Activated T-cell treated with anti-CD3 and anti-CD28 coated beads, Interleukin-2, amount 50 U/mL, for 1 hour (primary cell): Measurements from ENCODE around the gene RNU5B-1.
"Not testable (repeated sequence)": the region's sequence is repeated elsewhere in the genome, so short reads cannot be mapped to it uniquely, and the experiment has no call there.

ENCODE experiments used
- DNase-seq: peaks from one replicate; pipeline ENCODE4 v3.0.0-alpha.2; 2020

Gene RNU5B-1

DNA sequence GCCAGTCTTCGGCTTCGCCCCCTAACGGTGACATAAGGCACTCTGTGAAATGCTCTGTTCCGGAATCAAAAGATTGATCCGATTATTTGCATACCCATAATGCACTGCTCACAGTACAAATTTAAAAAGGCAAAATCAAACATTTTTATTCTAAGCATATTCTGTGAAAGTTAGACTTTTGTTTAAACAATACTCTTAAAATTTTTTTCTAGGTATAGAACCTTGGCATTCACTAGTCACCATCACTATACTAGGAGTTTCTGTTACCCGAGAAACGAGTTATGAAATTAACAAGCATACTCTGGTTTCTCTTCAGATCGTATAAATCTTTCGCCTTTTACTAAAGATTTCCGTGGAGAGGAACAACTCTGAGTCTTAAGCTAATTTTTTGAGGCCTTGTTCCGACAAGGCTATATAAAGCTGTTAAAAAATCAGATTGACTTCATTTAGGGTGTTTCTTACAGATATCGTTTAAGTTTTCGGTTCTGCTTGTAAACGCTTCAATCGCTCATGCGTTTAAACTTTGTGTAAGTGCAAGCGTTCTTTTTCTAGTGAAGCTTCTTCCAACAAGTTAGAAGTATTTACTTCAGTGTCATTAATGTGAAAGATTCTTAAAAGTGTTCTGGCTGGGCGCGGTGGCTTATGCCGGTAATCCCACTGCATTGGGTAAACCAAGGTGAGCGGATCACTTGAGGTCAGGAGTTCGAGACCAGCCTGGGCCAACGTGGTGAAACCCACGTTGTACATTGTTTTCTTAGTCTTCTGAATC is at the start of gene RNU5B-1:
RNU5B-1 (plus strand) TSS at position 297 of the 769 bp plus-strand sequence.
- DNase-seq: peak; percentile 67

DNA sequence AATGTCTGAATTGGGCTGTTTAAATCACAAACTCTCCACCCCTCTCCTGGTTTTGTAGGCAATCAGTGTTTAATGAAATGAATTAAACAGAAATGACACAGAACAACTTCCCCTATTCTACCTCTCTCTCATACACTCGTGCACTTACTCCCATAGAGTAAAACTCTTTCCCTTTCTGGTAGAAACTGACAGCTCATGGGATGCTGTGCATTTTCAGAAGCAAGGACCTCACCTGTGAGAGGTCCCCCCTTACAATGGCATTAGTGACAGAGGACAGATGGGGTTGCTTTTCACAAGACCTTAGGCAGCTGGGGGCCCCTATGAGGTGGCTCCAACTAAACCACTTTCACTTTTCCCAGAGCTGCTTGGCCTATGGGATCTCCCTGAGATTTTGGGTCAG is 49.7 kb upstream of the RNU5B-1 start:
- DNase-seq: no peak

DNA sequence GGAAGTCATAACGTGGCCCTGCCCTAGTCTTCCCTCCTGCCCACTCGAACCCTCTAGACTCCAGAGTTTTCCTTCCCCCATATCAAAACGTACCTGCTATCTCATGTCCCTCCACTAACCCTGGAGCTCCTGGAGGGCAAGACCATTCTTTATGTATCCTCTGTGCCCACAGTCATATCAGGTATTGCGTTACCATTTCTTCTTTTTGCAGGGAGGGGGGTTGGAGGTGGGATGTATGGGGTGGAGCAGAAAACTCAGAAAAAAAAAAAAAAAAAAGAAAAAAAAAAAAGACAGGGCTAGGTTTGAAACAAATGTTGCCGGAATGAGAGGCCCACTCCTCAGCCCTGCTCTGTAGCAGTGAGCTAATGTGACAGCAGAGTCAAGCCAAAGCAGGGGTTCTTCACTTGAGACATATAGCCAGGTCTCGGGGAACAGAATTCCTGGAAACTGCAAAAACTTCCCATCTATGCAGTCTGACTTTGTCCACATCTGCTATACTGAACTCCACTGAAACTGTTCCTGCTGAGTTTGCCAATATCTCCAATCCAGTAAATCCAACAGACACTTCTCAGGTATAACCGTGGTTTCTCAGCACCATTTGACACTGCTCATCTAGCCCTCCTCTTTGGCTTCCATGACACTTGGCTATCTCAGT is 48.9 kb upstream of the RNU5B-1 start:
- DNase-seq: no peak

DNA sequence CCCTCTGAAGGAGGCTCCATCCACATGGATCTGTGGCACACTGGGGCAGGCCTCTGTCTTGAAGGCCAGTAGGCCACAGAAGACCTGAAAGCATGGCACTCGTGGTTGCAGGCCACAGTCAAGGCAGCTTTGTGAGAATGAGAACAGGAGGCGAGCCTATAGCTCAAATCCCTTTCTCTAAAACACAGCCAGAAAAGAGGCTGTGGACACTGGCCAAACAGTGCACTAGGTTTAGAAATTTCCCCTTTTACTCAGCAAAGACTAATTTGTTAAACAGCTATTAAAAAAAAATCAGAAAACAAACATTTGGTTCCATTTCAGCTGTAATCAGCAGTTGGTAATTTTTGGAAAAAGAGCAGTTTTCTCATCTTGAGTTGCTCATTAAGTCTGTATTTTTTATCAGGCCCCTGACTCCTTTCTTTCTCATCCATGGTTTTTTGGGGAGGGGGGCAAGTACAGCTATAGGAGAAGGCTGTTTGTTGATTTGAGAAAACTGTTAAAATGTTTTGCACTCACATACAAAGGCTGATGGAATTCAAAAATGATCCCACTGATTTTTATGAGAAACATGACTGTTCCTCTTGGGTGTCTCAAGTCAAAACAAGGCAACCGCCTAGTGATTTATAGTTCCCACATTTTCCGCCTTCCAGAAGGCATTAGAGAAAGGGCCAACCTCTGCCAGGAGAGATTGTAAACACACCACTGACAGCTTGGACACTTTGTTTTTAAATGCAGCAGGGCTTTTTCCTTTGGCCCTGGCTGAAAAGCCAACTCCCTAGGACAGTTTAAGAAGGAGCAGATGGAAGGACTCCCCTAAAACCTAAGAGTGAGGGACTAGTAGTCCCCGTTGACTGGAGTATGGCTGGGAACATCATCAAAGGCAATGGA is 45.9 kb upstream of the RNU5B-1 start:
- no peak for DNase-seq

DNA sequence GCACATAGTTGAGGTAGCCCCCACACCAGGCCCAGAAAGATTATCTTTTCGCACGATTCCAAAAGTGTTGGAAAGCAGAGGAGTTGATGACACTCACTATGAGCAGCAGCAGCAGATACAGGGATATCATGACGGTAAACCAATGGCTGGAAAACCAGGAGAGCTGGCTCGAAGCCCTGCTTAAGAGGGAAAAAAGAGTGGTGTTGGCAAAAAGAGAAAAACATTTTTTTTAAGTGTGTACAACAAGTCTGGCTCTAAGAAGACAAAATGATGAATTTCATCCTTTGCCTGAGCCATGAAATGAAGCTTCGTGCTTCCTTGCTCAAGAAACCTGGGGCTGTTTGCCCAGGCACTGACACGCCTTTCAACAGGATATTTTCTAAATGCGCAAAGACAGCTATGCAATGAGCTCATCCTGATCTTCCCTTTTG is 45.1 kb upstream of the RNU5B-1 start:
- no peak for DNase-seq

DNA sequence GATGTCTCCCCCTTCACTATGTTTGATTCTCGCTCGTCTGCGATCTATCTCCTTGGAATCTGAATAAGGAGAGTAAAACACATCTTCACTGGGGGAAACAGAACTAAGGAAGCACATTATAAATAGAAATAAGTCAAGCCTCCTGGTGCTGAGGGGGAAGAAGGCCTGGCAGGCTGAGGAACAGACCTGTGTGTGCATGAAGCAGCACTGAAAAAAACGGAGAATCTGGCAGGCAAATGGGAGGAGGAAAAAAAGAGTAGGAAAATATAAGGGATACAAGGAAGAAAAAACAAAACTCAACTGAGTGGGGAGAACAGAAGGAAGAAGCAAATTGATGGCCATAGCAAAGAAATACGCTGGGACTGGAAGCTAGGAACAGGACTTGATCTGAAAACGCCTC is 43.5 kb upstream of the RNU5B-1 start:
- no peak for DNase-seq

DNA sequence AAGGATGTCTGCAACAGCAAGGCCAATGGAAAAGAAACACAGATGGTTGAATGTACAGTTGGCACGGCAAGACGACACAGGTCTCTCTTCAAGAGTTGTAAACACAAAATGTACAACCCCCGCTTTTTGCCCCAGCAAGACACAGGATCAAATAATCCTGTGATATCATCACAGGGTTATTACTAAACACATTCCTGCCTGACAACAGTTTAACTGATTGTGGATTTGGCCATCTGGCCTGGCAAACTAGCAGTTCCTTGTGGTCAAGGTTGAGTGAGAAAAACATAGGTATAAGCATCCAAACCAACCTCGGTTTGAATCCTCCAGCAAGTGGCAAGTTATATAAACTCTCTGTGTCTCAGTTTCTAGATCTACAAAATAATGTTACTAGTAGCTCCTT is 41.2 kb upstream of the RNU5B-1 start:
- DNase-seq: no peak

DNA sequence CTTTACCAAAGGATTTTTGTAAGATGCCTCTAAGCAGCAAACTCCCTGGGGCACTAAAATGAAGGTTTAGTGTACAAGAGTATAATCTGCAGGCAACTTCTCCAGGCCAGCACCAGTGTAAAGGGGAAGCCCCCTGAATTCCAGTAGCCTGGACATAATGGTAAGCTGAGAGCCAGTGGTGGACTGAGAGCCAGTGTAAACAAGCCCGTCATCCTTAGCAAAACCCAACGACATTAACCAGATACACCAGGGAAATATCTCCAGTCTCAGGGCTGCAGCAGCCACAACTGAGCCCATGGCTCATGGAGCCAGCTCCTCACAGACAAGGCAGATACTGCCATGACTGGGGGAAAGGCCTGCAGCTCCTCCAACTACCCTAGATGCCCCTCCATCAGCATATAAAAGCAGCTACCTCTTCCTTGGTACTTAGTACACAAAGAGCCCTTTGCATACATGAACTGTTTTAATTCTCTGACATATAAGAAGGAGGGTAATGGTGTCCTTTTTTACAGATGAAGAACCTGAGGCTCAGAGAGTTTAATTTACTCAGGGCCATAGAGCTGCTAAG is 39.5 kb upstream of the RNU5B-1 start:
- no peak for DNase-seq

DNA sequence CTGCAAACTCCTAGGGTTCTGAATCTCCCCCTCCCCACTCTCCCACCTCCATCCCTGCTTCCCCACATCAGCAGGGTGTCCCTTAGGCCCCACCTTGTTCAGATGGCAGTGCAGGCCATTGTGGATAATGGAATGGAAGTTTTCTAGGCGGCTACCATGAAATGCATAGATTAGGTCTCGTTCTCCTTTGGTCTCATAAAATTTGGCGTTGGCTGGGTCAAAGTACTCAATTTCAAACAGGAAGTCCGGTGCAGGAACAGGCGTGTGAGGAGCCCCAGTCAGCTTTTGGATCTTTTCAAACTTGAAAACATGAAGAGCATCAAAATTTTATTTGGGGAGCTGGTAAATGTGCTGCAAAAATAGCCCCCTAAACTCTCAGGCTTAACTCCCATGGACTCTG is 38.0 kb upstream of the RNU5B-1 start:
- DNase-seq: no peak

DNA sequence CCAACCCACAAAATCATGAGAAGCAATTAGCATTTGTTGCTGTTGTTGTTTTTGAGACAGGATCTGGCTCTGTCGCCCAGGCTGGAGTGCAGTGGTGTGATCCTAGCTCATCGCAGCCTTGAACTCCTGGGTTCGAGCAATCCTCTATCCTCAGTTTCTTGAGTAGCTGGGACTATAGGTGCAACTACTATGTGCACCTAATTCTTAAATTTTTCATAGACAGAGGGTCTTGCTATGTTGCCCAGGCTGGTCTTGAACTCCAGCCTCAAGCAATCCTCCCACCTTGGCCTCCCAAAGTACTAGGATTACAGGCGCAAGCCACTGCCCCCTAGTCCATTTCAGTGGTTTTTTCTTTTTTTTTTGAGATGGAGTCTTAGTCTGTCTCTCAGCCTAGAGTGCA is 36.1 kb upstream of the RNU5B-1 start:
- no peak for DNase-seq

DNA sequence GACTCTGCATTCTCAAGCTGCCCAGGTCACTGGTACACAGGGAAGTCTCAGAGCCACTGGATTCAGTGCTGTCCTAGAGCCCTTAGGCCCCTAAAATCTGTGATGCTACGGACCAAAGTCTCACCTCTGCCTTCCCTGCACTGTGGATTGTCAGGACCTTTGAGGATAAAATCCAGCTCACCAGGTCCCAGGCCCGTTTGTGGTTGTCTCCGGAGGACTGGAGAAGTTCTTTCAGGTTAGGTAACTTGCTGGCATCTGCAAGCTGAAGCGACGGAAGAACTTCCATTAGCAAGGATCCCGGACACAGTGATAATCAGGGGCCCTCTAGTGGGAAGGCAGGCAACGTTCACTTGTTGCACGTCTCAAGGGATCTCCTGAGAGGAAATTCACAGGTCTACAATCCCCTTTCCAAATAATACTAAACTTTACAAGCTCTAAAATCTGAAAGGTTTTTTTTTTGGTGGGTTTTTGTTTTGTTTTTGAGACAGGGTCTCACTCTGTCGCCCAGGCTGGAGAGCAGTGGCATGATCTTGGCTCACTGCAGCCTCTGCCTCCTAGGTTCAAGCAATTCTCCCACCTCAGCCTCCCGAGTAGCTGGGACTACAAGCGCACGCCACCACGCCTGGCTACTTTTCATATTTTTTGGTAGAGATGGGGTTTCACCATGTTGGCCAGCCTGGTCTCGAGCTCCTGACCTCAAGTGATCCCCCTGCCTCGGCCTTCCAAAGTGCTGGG is 33.5 kb upstream of the RNU5B-1 start:
- DNase-seq: not testable (repeated sequence)

DNA sequence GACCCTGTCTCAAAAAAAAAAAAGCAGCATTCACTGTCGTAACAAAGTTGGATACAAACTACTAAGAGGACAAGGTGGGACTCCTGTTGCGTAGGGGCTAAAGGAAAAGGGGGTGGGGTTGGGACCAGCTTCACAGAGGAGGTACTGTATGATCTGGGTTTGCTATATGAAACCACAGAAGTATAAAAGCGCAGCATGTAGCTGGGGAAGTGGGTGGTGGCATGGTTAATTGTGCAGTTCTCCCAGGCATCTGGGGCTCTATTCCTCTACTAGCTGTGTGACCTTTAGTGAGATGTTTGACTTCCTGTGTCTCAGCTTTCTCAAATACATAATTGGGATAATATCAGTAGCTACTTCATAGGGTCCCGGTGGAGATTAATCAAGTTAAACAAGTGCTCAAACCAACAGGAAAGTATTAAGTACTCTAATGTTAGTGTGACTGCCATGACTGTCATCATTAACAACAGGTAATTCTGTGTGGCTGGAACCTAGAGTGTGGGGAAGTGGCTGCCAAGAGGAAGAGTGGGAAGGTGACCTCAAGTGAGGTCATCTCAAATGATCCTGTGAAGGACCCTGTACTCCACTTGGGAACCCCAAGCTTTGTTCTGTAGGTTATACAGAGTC is 29.3 kb upstream of the RNU5B-1 start:
- DNase-seq: no peak

DNA sequence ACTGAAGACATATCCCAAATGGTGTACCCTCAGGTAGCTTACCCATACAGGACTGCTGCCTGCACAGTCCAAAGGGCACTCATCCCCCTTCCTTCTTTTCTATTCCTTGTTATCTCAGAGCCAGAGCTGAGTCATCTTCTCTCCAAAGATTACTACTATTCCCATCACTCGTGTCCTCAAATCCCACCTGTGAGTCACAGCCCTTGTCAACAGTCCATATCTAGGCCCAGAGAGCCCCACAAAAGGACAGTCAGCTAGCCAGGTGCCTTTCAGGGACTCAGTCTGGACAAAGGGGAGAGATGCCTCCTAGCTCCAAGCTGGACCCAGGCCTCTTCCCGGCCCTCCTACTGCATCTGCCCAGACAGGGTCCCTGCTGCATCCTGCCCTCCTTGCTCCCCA is 28.8 kb upstream of the RNU5B-1 start:
- DNase-seq: no peak

DNA sequence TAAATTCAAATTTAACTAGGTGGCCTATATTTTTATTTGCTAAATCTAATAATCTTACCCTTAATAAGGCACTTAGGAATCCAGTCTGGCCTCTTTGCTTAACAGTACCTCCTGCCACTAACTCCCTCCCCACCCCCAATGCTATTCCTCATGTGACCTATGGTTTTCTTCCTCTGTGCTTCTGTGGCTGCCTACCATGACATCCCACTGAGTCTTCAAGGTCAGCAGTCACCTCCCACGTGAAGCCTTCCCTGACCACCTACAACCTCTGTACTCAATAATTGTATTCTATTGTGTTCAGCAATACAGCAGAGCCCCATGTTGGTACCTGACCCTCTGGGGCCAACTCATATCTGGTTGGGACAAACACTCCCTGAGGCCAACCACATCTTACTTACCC is 27.5 kb upstream of the RNU5B-1 start:
- DNase-seq: no peak

DNA sequence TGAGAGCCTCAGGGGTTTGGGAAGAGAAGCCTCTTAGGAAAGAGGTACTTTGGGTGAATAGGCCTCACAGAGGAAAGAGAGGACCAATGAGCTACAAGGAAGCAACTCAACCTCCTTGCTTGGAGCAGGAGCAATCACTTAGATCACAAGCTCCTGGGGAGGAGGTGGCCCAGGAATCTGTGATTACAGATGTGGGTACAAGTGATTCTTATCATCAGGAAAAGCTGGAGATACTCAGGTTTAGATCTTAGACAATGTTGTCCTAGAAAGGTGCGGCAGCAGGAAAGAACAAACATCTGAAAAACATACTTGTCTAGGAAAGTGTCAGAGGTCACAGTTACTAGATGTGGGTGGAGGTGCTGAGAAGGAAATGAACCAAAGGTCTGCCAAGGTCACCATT is 26.0 kb upstream of the RNU5B-1 start:
- no peak for DNase-seq

DNA sequence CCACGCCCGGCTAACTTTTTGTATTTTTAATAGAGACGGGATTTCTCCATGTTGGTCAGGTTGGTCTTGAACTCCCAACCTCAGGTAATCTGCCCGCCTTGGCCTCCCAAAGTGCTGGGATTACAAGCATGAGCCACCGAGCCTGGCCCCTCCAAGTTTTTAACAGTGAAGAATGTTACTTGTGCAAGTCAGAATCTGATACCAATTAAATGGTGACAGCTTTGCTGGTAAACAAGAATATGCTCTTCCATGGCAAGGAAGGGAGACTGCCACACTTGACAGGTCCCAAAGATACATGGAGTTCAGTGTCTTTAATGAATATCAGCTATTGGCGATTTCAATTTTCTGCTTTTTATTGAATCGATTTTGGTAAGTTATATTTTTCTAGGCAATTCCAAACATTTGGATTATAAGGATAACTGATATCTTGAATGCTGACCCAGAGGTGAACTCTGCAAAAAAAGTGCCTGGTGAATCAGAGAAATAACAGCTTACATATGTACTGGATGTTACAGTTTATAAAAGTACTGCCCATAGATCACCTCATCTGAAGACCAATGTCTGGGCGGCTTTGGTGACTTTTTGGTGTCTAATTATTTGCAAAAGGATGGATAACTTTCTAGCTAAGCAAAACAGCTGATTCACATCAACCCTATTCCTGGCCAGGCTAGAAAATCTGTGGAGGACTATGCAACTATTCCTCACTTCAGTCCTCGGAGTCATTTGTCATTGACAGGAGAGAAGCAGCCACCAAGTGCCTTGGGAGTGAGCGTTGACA is 19.0 kb upstream of the RNU5B-1 start:
- no peak for DNase-seq

DNA sequence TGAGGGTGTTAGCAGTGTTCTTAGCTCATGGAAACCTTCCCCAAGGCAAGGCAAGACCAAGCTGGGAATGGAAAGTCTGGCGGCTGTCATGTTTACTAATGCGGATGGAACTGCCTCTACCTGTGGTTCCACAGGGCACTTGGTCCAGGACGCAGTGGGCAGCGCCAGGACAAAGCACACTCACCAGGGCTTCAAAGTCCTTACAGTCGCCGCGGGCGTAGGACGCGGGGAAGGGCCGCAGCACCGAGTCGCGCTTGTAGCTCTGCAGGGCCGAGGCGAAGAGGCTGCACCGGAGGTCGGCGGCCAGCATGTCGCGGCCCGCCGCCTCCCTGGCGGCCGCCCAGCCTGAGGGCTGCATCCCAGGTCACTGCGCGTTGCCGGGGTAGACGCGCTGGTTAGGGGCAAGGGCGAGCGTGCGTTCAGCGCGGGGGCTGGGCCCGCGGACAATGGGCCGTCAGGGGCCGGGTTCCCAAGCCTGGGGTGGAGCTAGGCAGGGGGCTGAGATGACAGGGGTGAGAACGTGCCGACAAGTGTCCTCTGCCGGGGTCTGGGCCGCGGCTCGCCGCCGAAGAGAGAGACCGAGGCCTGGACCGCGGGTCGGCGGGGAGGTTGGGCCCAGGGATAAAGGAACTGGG is 18.3 kb upstream of the RNU5B-1 start:
- no peak for DNase-seq

DNA sequence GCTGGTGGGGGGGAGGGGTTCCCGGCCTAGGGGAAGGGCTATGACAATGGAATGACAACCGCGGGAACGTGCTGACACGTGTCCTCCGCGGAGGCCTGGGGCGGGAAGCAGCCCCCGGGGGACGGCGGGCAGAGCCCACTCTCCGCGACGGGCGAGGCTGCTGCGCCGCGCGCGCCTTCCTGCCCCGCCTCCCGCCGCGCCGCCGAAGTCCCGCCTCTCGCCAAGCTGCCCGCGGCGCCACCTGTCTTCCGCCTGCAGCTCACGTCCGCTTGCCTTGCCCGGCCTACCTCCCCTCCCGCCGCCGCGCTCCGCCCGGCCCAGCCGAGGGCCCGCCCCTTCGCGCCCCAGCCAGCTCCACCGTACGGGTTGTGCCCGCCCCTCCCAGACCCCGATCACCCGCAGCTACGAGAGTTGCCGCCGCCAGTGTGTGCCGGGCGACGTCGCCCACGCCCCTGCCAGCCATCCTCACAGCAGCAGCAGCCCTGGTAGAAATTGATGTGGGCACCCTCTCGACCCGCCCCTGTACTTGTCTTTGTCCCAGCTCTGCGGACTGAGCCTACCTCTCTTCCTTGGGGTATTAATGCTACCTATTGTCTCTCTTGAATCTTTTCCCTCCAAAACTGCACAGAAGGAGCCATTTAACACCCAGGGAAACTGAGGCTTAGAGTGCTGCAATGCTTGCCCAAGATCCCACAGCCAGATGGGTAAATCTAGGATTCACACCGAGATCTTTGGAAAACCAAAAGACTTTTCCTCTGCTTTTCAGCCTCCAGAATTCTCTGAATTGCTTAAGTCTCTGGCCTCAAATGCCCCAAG is 17.6 kb upstream of the RNU5B-1 start, which contains the start of gene PARP16:
PARP16 (minus strand) TSS at position 180 of the 816 bp plus-strand sequence. CDS start 457 bp downstream, outside the sequence.
- DNase-seq: peak; percentile 93

DNA sequence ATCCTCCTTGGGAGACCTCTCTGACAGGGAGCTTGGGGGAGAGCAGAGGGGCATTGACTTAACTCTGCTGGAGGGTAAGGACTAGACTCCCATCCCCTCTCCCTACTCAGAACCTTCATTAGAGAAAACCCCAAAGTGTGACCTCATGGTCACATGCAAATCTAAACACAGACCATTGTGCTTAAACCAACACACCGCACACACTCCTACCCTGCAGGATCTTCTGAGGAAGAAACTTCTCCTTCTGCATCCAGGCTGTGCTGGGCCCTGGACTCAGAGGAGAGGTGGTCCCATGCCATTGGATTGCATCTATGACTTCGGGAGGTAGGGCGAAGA is 17.0 kb upstream of the RNU5B-1 start:
- DNase-seq: no peak
